Prostate gland (tissue), 2 donors: ENCODE measurements around the gene C20orf173.

Source experiments
- CTCF ChIP-seq, 4 experiments: fragments of 200-600 bp in 2 of 4; fragments of 450-650 bp in 2 of 4; sonication (generic) in 2 of 4; IDR thresholded peaks; 1 replicate in 3 of 4; 2 replicates in 1 of 4; pipeline ENCODE4 v1.5.1; 2016 to 2019; ENCODE audit warnings: antibody characterized with exemption in 4 of 4, mild to moderate bottlenecking in 2 of 4, moderate library complexity in 2 of 4
- POLR2AphosphoS5 ChIP-seq: sonication (generic); formaldehyde crosslinking; IDR thresholded peaks from one replicate; pipeline ENCODE4 v1.6.1; 2017; ENCODE audit warnings: antibody characterized with exemption

GRCh38 chr20:35515341-35515740 lies 14.1 kb downstream of the C20orf173 start:
- TF ChIP-seq CTCF (IDR thresholded peaks at IDR 0.05) (no peak), POLR2AphosphoS5 (no peak)
